ENCODE measurements around the gene VMP1.
"Not testable (repeated sequence)": the region's sequence is repeated elsewhere in the genome, so short reads cannot be mapped to it uniquely, and the experiment has no call there.

The VMP1 gene

DNA sequence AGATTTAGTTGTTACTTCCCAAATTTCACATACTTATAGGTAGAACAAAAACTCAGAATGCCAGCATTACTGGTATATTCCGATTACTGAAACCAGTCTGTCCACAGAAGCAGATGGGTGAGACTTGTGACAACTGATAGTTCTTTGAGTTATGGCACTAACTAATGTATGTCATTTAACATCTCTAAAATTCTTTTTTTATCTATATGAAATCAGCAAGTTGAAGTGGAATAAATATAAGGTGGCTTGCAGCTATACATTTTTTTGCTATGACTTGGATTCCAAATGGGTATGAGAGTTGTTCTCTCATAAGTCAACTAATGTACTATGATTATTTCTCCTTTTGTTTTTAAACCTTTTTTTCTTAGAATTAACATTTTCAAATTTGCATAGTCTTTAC is 69.1 kb downstream of the VMP1 start:
- no peak for DNase-seq (ENCODE audit: low read depth, low spot score)

DNA sequence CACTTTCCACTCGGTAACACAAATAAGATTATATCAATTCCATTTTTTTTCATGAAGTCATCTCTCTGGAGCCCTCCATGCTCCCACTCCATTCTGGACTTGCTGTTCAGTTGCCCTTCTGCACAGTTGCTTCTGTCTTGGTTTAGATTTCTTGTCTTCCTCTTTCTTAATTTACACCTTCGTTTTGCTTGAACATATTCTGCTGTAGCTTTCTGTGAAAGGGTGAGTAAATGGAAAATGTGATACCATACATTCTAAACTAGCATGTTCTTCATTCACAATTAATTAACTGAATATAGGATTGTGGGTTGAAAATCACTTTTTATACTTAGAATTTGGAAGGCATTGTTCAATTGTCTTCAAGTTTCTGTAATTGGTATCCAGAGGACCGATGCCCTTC is 69.6 kb downstream of the VMP1 start:
- no peak for DNase-seq (ENCODE audit: low read depth, low spot score)

DNA sequence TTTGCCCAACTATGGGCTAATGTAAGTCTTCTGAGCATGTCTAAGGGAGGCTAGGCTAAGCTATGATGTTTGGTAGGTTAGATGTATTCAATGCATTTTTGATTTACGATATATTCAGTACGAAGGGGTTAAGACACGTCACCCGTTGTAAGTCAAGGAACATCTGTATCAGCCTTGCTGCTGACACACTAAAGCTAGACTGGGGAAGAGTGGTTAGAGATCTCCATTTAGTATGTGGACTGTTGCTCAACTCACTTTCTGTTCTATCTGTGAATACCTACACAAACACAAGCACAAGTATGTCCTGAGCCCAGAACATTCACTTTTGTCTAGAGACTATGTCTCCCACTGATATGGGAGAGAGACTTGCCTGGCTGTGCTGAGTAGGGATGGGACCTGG is 71.5 kb downstream of the VMP1 start:
- DNase-seq (ENCODE audit: low read depth, low spot score) = no peak

DNA sequence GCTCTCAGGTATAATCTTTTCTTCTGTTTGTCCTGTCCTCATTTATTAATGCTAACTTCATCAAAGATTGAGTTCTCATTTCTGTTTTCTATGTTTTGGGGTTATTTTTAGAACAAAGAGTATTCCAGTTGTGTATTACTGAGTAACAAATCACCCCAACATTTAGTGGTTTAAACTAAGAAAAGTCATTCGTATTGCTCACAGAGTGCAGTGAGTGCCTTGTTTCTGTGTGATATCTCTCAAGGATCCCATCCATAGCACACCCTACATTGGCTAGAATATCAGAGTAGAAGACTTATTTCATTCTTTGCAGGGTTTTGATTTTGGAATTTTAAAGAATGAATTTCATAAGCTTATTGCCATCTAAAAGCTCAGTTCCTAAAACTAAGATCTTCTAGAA is 72.1 kb downstream of the VMP1 start:
- DNase-seq (ENCODE audit: low read depth, low spot score) = no peak

DNA sequence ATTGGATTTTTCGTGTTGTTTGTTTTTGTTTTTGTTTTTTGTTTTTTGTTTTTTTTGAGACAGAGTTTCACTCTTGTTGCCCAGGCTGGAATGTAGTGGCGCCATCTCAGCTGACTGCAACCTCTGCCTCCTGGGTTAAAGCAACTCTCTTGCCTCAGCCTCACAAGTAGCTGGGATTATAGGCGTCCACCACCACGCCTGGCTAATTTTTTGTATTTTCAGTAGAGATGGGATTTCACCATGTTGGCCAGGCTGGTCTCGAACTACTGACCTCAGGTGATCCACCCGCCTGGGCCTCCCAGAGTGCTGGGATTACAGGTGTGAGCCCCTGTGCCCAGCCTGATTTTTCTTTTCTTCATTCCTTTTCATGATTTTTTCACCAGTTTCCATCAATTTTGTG is 73.1 kb downstream of the VMP1 start:
- not testable (repeated sequence) for DNase-seq (ENCODE audit: low read depth, low spot score)

DNA sequence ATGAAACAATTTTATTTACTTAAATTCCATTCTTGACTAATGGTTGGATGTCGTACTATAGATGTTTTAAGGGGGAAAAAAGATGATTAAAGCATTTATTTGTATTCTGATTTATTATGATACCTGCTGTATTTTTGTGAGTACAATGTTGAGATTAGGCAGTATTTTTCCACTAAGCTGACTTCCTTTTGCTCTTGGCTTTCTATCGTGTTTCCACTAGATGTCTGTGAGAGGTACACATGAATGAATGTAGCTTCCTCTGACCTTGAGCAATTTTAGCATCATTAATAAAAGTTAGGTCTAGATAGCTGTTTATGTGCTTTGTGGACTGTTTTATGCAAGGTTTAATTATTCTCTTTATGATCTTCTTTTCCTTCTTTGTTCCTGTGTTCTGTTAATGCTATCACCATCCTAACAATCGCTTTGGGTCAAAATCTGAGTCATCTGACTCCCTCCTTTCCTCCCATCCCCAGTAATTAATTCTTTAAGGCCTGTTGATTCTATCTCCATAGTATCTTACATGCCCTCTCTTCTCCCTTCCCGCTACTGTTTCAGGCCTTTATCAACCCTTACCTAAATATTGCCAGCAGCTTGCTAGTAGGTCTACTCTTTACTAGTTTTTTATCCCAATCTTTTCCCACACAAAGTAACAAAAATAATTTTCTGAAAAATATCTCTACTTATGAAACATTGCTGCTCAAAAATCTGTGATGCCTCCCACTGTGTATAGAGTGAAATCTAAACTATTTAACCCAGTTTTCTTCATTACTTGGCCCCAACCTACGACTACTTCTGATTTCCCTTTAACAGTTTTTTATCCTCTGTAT is 76.0 kb downstream of the VMP1 start:
- DNase-seq (ENCODE audit: low read depth, low spot score) = peak; percentile 65

DNA sequence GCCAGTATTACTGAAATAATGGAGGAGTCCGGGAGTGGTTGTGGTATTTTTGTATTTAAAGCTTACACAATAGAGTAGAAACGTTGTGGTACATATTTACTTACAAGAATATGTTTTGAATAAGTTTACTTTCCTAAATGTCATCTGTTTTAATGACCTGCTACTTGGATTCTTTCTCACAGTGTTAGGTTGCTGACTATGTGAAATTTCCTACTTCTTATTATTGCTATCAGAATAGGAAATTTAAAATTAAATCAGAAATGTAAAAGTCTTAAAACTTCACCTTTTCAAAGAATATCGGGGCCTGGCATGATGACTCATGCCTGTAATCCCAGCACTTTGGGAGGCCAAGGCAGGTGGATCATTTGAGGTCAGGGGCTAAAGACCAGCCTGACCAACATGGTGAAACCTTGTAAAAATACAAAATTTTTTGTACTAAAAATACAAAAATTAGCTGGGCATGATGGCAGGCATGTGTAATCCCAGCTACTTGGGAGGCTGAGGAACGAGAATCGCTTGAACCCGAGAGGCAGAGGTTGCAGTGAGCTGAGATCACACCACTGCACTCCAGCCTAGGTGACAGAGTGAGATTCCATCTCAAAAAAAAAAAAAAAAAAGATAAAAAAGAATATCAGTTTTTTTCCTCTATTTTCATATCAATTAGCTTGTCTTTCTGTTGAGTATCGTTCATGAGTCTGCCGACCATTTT is 77.8 kb downstream of the VMP1 start:
- peak; percentile 35 for DNase-seq (ENCODE audit: low read depth, low spot score)

DNA sequence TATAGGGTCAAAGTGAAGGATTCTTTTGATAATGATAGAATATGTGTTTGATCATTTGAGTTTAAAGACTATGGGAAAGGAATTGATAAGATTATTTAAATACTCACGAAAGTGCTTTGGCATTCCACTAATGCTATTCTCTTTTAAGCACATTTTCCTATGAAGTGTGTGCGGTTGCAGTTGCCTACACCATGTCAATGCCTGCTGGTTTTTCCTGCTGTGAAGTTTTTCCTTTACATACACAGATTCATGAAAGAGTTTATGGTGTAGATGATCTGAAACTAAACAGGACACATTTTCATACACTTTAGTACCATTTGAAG is 78.7 kb downstream of the VMP1 start:
- DNase-seq (ENCODE audit: low read depth, low spot score) = no peak

DNA sequence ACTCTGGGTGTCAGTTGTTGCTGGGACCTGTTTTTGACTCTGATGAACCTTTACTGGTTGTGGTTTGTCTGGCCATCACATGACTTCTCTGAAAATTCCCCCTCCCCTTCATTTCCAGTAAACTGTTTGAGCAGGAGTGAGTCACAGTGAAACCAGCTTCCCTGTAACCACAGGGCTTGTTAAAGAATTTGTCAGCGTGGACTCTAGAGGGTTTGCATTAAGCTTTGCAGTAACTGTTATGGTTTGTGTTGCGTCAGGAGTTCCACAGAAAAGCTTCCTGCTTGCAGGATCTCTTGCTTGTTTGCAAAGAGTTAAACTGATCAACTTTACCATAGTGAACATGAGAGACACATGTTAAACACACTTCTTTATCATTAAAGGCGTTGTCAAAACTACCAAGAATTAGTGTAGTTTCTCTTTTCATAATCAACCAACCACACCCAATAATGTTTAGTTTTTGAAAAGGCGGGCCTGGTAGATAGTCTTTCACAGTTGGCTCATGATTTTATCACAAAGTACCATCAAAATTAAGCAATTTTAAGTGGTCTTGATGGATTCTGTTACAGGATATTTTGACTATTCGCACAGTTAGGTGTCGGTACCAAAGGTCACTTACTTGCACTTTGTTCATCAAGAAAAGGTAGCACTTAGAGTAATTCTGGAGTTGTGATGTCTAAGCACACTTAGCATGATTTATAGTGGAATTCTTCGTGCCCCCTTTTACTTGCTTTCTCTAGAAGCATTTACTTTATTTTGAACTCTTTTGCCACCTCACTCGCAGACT is 79.3 kb downstream of the VMP1 start:
- peak; percentile 98 for DNase-seq (ENCODE audit: low read depth, low spot score)

DNA sequence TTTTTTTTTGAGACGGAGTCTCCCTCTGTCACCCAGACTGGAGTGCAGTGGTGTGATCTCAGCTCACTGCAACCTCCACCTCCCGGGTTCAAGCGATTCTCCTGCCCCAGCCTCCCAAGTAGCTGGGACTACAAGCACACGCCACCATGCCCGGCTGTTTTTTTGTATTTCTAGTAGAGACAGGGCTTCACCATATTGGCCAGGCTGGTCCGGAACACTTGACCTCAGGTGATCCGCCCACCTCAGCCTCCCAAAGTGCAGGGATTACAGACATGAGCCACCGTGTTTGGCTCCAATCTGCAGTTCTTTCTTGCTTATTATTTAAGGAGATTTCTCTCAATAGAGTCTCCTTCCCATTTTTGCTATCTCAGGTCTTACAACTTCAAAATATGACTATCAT is 82.4 kb downstream of the VMP1 start:
- DNase-seq (ENCODE audit: low read depth, low spot score) = not testable (repeated sequence)

DNA sequence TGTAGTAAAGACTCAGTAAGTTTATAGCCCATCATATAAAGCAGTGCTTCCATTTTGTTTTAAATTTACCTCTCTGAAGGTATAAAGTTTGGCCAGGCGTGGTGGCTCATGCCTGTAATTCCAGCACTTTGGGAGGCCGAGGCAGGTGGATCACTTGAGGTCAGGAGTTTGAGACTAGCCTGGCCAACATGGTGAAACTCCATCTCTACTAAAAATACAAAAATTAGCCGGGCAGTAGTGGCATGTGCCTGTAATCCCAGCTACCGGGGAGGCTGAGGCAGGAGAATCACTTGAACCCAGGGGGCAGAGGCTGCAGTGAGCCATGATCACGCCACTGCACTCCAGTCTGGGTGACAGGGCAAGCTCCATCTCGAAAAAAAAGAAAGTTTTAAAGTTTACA is 83.0 kb downstream of the VMP1 start:
- DNase-seq (ENCODE audit: low read depth, low spot score) = not testable (repeated sequence)

DNA sequence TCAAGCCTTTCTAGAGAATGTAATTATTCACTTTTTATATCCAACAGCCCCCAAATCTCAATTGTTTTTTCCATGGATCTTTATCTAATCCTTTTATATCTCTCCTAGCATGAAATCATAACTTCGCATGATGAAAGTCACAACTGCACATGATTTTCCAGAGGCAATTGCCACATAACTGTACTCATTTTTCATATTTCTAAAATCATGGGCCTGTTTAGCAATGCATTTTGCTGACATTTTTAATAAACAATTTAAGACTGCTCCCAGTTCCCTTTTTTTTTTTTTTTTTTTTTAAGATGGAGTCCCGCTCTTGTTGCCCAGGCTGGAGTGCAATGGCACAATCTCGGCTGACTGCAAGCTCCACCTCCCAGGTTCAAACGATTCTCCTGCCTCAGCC is 83.5 kb downstream of the VMP1 start:
- DNase-seq (ENCODE audit: low read depth, low spot score) = no peak

DNA sequence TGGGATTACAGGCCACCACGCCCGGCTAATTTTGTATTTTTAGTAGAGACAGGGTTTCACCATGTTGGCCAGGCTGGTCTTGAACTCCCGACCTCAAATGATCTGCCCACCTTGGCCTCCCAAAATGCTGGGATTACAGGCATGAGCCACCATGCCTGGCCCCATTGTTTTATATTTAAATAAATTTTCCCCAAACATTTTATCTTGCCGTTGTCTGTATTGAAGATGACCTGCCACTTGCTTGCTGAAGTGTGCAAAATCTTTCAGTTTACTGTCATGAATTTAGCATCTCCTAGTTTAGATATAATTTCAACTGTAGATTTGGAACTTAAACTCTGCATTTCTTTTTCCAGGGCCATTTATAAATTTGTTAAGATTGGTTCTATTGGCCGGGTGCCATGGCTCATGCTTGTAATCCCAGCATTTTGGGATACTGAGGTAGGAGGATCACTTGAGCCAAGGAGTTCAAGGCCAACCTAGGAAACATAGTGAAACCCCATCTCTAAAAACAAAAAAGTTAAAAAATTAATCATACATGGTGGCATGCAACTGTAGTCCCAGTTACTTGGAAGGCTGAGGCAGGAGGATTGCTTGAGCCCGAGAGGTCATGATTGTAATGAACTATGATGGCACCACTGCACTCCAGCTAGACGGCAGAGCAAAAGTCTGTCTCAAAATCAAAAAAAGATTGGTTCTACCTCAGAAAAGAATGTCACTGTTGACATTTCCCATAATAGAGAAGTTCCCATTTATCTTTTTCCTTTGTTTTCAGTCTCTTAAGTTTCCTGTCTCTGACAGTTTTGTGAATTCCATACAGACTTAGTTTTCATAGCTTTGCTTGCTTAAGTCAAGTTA is 84.4 kb downstream of the VMP1 start:
- DNase-seq (ENCODE audit: low read depth, low spot score) = peak; percentile 62

DNA sequence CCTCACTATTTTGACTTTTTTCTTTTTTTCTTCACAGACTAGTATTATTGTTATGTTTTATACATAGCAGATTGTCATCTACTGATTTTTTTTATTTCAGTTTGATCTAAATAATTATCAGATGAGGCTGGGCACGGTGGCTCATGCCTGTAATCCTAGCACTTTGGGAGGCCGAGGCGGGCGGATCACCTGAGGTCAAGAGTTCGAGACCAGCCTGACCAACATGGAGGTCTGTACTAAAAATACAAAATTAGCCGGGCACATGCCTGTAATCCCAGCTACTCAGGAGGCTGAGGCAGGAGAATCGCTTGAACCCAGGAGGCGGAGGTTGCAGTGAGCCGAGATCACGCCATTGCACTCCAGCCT is 85.0 kb downstream of the VMP1 start:
- DNase-seq (ENCODE audit: low read depth, low spot score) = not testable (repeated sequence)

DNA sequence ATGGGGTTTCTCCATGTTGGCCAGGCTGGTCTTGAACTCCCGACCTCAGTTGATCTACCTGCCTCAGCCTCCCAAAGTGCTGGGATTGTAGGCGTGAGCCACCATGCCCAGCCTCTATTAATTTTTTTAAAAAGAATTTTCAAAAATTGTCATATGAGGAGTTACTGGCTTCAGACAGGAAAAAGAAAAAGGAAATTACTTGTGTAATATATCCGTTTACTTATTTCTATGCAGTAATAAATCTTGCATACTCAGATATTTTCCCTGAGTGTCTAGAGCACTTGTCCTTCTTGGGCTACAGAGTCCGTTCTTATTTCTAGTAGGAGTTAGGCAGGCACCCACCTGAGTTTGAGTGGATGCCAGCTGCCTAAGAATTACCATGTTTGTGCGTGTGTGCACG is 85.8 kb downstream of the VMP1 start:
- no peak for DNase-seq (ENCODE audit: low read depth, low spot score)

DNA sequence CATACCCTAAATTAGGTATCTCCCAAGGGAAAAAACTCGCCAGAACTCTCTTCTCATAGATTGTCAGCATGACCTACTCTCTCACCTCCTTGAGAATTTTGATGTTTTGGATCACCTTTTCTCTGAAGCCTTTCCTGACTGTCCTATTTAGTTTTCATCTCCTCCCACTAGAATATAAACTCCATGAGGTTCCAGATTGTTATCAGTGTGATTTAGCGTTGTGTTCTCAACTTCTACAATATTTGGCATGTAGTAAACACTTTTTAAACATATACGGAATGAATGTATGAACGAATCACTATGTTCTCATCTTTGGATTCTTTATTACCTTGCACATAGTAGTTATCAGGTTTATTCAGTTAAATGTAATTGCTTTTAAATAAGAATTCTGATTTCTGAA is 88.7 kb downstream of the VMP1 start:
- no peak for DNase-seq (ENCODE audit: low read depth, low spot score)

DNA sequence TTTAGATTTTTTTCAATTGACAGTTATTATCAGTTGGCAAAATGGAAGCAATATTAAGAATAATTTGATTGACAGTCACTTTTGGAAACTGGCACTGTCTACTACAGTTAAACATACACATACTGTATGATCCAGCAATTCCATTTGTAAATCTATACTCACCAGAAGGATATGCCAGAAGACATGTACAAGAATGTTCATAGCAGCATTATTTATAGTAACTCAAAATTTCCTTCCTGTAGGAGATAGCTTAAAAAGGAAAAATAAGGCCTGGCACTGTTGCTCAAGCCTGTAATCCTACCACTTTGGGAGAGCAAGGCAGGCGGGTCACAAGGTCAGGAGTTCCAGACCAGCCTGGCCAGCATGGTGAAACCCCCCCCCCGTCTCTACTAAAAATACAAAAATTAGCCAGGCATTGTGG is 89.3 kb downstream of the VMP1 start:
- DNase-seq (ENCODE audit: low read depth, low spot score) = no peak

DNA sequence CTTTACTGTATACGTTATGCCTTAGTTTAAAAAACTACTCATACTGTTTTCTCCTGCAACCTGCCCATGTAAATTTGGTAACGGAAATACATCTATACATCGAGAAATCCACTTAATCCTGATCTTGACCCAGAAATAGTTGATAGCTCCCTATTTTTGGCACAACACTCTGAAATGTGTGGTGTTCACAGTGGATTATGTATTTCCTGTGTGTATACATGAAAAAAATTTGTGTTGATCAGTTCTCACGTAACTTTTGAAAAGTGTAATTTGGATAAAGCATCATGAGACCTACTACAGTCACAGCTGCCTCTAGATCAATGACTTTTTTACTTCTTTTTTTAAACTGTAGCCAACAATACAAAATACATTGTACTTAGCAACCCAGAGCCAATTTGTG is 90.7 kb downstream of the VMP1 start:
- DNase-seq (ENCODE audit: low read depth, low spot score) = no peak

DNA sequence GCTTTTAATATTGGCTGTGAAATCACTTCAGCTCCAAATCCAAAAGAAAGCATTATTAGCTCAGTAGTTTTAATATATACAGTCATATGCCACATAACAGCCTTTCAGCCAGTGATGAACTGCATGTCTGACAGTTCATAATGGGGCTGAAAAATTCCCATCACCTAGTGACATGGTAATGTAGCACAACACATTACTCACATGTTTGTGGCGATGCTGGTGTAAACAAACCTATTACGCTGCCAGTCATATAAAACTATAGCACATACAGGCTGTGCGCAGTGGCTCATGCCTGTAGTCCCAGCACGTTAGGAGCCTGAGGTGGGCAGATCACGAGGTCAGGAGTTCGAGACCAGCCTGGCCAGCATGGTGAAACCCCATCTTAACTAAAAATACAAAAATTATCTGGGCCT is 93.1 kb downstream of the VMP1 start:
- peak; percentile 69 for DNase-seq (ENCODE audit: low read depth, low spot score)

DNA sequence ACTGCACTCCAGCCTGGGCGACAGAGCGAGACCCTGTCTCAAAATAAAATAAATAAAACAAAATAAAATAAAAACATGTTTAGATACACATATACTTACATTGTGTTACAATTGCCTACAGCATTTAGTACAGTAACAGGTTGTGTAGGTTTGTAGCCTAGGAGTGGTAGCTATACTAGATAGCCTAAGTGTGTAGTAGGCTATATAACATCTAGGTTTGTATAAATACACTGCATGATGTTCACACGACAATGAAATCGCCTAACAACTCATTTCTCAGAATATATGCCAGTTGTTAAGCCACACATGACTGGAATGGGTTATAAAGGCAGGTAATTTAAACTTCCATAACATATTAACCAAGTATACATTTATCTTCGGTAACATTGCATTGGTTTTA is 94.7 kb downstream of the VMP1 start:
- DNase-seq (ENCODE audit: low read depth, low spot score) = no peak

DNA sequence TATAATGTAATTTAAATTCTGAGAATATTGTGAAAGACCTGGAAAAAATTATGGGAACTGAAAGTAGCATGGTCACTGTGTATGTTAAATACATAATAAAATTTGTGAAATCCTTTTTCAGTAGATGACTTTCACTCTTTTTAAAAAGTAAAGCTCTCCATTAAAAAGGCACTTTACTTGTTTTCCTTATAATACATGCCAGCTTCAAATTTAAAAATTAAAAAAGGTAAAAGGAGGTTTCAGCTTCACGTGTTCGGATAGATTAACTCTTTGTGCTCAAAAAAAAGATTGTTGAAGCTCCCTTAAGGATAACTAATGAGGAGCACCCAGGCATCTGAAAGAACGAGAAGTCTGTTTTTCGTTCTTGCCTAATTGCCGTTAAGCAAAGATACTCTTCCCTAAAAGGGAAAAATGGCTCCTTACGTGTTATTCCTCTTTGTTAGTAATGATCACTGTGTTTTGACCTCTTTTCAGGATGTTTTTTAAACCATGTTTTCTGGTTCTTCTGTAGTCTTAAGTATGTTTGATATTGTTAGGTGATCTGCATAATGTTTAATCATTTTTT is 97.5 kb downstream of the VMP1 start:
- peak; percentile 48 for DNase-seq (ENCODE audit: low read depth, low spot score)

Data from astrocyte of the hippocampus (primary cell).